Stomach (tissue), 4 donors: Measurements from ENCODE around the gene DSEL.

Experiments used
- EP300 ChIP-seq: sonication (generic); formaldehyde crosslinking; IDR thresholded peaks from one replicate; pipeline ENCODE4 v1.6.1; 2017; ENCODE audit warnings: antibody characterized with exemption
- POLR2A ChIP-seq, 4 donors: fragments of 450-650 bp; IDR thresholded peaks; one replicate each; pipeline ENCODE4 v1.6.1; 2016; ENCODE audit warnings: antibody characterized with exemption in 4 of 4, control low read depth in 2 of 4, mild to moderate bottlenecking in 1 of 4, moderate library complexity in 1 of 4
- POLR2AphosphoS5 ChIP-seq, 3 donors: sonication (generic); formaldehyde crosslinking; IDR thresholded peaks; one replicate each; pipeline ENCODE4 v1.6.1; 2016; ENCODE audit warnings: antibody characterized with exemption in 3 of 3
- TF ChIP-seq, protein P1 (sequence below), 7 experiments: fragments of 450-650 bp in 4 of 7; fragments of 200-600 bp in 3 of 7; sonication (generic) in 3 of 7; IDR thresholded peaks; one replicate each; pipeline ENCODE4 v1.5.1; 2016 to 2019; ENCODE audit warnings: antibody characterized with exemption in 7 of 7, control low read depth in 2 of 7, mild to moderate bottlenecking in 1 of 7

DNA sequence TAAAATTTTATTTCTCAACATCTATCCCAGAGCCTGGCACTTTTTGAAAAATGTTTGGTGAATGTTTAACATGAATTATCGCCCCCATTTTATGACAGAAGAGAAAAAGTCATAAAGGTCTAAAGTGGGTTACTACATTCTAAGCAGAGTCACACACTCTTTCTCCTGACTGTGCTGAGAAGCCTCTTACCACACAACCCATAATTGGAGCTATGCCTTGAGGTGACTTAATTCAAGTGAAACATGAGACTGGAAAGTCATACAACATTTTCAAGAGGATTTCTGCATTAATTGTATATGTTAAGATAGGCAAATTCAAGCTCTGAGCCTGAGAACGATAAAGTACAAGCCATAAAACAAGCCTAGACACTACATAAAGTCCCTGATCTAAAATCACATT lies 3.1 kb upstream of the DSEL start:
- TF ChIP-seq EP300 (no peak), POLR2A (IDR thresholded peaks at IDR 0.05) (no peak), POLR2AphosphoS5 (IDR thresholded peaks at IDR 0.05) (no peak)
- TF ChIP-seq, protein P1, sequence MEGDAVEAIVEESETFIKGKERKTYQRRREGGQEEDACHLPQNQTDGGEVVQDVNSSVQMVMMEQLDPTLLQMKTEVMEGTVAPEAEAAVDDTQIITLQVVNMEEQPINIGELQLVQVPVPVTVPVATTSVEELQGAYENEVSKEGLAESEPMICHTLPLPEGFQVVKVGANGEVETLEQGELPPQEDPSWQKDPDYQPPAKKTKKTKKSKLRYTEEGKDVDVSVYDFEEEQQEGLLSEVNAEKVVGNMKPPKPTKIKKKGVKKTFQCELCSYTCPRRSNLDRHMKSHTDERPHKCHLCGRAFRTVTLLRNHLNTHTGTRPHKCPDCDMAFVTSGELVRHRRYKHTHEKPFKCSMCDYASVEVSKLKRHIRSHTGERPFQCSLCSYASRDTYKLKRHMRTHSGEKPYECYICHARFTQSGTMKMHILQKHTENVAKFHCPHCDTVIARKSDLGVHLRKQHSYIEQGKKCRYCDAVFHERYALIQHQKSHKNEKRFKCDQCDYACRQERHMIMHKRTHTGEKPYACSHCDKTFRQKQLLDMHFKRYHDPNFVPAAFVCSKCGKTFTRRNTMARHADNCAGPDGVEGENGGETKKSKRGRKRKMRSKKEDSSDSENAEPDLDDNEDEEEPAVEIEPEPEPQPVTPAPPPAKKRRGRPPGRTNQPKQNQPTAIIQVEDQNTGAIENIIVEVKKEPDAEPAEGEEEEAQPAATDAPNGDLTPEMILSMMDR (IDR thresholded peaks at IDR 0.05) = no peak
